Activated naive CD4-positive, alpha-beta T cell (primary cell): ENCODE results near the gene PLCXD3.
"Not testable (repeated sequence)": the region's sequence is repeated elsewhere in the genome, so short reads cannot be mapped to it uniquely, and the experiment has no call there.

Source experiments
- DNase-seq, 4 experiments: peaks; one replicate each; lab custom pipeline; 2025; lab: John Stamatoyannopoulos, UW

The PLCXD3 gene

DNA sequence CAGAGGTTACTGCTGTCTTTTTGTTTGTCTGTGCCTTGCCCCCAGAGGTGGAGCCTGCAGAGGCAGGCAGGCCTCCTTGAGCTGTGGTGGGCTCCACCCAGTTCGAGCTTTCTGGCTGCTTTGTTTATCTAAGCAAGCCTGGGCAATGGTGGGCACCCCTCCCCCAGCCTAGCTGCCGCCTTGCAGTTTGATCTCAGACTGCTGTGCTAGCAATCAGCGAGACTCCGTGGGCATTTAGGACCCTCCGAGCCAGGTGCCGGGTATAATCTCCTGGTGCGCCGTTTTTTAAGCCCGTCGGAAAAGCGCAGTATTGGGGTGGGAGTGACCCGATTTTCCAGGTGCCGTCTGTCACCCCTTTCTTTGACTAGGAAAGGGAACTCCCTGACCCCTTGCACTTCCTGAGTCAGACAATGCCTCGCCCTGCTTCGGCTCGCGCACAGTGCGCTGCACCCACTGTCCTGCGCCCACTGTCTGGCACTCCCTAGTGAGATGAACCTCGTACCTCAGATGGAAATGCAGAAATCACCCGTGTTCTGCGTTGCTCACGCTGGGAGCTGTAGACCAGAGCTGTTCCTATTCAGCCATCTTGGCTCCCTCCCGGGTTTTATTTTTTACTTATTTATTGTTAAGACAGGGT, 16.8 kb downstream of the PLCXD3 start:
- DNase-seq, result not testable (repeated sequence)

DNA sequence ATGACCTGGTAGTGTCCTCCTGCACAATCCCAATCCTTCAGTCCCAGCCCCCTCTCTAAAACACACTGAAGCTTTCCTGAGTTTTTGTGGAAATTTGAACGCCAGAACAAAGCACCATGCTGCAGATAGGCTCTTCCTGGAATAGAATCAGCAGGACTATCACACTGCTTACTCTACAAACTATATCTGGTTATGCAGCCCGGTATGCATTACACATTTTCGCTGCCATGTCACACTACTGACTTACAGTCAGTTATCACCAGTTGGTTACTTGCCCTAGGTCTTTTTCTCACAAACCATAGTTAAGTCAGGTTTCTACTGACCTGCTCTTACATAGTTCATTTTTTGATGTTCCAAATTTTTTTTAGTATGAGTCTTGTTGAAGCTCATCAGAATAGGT, 24.9 kb downstream of the PLCXD3 start:
- DNase-seq, result no peak

DNA sequence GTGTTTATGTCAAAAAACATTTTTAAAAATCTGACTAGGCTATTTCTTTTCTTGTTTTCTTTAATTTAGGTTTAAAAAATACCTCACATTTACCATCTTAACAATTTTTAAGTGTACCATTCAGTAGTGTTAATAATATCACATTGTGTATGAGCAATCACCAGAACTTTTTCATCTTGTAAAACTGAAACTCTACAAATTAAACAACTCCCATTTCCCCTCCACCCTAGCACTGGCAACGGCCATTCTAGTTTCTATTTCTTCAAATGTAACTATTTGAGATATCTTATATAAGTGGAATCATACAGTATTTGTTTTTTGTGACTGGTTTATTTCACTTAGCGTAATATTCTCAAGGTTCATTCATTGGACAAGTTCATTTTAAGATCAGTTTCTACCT, 27.7 kb downstream of the PLCXD3 start:
- DNase-seq, result no peak

DNA sequence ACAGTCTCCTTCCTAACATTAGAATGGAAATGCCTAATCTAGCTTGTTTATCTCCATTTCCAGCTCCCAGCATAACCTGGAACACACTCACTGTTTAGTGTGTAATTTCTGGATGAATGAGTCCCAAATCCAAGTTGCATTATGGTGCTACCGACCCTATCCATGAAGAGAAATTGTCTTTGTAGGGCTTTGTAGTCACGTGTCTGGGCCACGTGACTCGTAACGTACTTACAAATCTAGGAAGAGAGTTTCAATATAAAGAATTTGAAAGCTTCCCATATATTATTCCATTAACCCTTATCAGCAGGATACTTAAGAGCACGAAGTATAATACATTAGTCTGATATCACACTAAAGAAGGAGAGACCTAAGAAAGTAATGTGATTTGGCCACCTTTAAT, 28.2 kb downstream of the PLCXD3 start:
- no peak for DNase-seq

DNA sequence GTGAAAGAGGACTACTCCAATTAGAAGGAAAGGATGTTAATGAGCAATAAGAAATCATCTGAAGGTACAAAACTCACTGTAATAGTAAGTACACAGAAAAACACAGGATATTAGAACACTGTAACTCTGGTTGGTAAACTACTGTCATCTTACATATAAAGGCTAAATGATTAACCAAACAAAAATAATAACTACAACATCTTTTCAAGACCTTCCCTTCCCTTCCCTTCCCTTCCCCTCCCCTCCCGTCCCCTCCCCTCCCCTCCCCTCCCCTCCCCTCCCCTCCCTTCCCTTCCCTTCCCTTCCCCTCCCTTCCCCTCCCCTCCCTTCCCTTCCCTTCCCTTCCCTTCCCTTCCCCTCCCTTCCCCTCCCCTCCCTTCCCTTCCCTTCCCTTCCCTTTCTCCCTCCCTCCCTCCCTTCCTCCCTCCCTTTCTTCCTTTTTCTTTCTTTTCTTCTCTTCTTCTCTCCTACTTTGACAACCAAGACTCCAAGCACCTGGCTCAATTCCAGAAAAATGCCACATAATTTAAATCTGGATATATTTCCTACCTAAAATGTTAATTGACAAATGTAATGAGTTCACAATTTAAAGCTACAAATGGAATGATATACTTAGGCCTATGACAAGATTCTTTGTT, 38.7 kb downstream of the PLCXD3 start:
- DNase-seq, result not testable (repeated sequence)

DNA sequence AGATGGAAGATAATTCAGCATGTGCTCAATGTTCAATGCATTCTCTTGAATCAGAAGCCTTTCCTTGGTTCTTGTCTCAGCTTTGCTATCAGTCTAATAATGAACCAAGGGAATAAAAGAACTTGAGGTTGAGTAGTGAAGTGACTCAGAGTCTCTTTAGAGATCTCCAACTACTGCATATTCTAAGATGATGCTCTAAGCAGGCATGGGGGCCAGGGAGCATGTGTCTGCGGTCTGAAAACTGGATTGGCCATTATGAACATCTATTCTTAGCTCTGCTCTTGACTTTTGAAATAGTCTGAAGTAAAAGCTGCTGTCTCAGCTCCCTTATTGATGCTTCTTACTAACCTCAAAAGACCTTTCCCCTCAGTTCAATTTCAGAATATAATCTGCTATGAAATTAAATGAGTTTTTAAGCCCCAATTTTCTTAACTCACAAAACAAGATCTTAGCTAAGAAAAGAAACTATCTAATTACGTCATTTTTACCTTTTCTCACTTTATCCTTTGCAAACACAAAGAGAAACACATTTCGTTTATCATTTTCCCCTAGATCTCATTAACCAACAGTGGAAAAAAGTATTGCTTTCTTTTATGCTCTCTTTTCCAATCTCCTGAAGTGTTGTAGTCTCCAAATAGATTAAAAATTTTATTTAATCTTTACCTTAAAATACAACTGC, 44.8 kb downstream of the PLCXD3 start:
- DNase-seq, result no peak

DNA sequence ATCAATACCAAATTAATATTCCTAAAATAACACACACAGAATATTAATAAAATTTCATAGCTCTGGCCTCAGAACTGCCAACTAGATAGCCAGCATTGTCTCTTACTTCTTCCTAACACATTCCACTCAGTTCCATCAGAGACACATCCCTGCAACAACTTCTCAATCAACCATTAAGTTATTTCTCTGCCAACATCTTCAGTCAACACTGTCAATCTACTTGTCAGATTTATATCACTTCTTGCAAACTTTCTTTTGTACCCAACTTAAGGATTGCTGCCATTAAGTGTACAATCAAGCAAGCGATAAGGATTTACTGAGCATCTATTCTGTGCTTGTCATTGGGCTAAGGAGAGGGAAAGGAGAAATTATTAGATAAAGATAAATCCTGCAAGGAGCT, 50.8 kb downstream of the PLCXD3 start:
- DNase-seq, result no peak

DNA sequence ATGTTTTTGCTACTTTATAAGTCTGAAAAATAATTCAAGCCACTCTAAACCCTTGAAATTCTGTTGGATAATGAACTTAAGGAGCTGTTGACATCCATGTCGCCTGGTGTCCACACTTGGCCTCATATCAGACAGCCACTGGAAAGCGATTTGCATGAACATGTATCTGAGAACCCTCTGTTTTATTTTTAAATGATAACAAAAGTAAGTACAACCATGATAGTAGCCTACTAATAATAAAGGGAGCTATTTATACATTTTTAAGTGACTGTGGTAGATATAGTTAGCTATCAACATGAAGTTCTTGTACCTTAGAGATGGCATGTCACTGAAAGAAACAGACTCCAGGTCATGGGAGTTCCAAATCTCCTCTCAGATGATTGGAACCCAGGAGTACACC, 53.3 kb downstream of the PLCXD3 start:
- no peak for DNase-seq

DNA sequence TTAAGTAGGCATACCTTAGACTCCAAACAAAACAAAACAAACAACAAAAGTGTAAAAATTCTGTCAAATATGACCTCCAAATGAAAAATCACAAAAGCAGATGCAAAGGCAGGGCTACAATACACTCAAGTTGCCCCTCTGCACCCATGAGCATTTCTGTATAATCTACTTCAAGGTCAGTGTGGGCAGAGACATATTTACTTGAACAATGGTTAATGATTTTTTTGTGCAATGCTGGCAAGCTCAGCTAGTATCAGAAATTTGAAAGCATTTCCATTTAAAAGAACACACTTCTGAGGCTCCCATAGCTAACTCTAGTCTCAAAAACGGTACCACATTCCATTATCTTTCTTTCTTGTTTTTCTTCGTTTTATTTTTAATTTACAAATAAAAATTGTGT, 57.9 kb downstream of the PLCXD3 start:
- DNase-seq, result no peak

DNA sequence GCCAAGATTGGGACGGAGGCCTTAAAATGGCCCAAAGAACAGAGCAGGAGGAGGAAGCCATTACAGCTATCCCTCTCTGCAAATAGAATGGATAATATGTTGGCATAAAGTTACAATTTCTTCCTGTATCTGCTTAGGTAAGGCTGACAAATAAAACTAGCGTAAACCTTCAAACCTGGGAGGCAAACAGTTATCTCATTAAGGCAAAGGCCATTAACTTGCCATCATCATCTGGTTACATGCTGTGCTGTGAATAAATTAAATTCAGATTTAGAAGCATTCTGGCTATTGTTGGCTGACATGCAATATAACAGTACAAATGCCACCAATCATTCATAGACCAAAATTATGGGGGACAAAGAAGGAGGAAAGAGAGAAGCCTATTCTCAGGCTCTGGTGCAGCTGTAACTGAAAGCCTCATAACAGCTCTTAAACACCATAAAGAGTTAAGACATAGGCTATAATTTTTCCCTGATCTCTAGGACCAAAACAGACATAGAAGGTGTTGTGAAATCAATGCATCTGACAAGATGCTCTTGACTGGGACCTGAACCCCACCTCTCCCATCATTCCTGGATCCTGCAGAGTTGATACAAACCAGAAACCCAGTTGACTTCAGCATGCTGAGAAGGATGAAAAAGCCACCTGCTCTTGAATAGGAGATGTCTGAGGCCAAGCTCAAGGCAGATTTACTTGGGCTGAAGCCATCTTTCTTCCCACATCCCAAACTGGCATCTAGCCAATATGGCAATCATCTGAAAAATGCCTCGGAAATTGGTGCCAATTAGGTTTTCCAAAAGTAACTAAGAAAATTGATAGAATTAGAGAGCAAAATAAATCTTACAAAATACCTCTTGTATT, 62.5 kb downstream of the PLCXD3 start:
- DNase-seq, result no peak

DNA sequence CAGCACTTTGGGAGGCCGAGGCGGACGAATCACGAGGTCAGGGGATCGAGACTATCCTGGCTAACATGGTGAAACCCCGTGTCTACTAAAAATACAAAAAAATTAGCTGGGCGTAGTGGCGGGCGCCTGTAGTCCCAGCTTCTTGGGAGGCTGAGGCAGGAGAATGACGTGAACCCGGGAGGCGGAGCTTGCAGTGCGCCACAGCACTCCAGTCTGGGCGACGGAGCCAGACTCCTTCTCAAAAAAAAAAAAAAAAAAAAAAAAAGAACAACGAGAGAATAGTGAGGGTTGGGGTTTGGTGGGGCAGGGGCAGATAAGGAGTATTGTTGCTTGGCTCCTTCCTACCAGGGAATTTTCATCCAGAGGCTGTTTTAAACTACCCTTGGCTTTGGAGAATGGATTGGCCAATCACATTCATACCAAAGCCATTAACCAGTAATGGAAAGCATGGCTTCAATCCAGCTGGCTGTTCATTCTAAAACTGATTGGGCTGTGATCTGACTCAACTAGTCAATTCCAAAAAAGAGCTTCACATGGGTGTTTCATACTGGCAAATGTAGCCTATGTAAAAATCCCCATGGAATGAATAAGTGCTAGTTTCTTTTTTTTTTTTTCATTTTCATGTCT, 64.4 kb downstream of the PLCXD3 start:
- DNase-seq, result no peak

DNA sequence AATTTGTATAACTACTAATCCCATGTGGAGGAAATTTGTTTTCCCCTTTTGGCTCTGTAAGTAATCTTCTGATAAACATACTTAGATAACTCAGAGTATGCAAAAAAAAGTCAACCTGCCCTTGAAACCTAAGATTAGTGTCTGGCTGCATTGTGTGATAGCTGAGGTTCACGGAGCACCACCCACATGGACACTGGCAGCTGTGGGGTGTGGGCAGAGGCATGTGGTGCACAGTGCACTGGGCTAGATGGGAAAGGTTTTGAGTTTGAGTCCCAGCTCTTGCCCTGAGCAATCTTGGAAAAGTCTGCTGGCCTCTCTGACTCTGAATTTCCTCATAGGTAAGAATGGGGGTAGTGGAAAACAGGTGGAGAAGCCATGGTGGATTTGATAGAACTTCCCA, 75.1 kb downstream of the PLCXD3 start:
- DNase-seq, result no peak

DNA sequence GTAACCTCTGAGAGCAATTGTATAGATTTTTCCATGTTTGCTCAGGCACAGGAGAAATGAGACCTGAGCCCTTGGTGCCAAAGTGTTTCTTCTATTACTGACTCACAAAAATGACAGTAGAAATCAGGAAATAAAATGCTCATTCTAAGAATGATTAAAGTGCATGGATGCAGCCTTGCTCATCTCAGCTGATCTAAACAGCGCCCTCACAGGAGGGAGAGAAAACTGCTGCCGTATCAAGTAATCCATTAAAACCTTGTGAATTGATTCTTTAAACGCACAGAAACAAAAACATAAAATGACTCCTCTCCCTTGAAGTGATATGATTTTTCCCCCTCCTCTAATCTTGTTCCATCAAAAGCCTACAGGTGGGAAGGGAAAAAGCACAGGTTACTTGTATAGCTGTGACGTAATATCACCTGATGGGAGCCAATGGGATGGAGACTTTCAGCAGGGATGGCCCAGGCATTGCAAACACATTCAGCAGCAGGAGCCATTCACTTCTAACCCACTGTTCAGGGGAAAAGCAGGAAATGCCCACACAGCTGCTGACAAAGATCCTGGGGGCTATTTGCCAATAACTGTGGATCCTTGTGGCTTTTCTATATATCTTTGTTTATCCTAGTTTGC, 76.7 kb downstream of the PLCXD3 start:
- DNase-seq, result no peak

DNA sequence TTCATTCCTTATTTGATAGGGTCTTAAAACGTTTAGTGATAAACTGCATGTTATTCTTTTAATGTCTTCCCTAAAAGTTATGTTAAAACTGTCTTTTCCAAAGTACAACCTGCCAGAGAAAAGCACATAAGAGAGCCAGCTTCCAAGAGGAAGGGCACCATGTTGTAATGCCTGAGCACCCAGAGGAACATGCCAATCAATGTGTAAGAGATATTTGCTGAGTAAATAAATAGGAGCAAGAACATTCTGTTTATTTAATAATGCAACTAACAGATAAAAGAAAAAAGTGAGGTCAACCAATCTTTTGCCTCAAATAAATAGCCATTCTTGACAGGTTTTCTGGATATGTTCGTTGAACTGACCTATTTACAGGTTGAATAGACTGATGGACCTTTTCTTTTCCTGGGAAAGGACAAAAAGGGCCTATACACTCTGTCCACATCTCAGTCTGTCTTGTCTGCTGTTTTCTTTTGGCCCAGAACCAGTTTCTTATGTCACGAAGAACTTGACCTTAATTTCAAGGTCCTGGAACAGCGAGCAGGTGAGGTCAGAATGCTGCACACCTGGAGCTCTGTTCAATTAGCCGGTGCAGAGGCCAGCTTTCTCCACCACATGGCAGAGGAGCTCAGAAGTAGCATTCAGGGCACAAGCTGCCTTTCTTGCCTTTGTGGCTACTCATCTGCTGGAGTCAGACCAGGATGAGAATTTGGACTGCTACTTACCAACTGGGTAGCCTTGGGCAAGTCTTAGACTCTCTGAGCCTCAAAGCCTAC, 77.7 kb downstream of the PLCXD3 start:
- DNase-seq, result no peak

DNA sequence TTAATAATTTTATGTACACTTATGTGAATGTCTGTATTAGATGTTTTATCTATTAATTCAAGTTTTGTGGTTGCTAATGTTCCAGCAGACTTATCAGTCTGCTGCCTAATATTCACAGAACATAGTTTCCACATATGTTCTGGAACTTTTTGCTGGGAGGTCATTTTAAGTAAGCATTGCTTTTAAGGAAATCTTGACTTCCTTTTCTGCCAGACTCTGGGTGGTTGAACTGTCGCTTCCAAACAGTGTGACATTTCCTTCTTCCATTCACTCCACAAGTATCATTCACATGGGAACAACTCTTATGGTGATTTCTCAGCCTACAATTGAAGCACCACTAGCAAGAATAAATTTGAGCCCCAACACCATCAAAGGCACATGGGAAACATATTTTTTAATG, 82.9 kb downstream of the PLCXD3 start:
- no peak for DNase-seq

DNA sequence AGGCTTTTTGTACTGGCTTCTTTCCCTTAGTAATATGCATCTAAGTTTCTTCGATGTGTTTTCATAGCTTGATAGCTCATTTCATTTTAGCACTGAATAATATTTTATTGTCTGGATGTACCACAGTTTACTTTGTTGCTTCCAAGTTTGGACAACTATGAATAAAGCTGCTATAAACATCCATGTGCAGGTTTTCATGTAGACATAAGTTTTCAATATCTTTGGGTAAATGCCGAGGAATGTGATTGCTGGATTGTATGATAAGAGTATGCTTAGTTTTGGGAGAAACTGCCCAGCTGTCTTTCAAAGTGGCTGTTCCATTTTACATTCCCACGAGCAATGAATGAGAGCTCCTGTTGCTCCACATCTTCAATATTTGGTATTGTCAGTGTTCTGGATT, 84.7 kb downstream of the PLCXD3 start:
- DNase-seq, result no peak

DNA sequence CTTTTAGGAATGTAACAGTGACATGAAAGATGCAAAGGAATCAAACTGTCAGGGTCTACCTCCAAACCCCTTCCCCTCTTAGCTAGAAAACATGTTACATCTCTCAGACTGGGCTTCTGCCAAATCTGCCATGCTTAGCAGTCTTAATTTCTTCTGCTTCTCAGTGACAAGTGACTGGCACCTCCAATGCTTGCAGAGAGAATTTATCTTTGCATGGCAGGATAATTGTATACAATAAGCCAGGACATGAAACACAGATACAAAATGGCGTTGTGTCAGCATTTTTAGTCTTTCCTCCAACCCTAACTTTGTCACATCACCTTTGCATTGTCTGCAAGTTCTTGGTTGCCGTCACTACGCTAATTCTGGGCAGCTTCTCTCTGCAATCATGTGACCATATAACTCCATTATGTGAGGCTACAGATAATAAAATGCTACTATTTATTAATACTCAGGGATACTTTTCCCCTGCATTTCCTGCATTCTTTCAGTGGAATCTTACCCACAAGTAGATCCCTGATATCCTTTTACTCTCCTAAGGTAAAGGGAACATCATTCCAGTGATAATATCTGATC, 89.8 kb downstream of the PLCXD3 start:
- DNase-seq, result no peak

DNA sequence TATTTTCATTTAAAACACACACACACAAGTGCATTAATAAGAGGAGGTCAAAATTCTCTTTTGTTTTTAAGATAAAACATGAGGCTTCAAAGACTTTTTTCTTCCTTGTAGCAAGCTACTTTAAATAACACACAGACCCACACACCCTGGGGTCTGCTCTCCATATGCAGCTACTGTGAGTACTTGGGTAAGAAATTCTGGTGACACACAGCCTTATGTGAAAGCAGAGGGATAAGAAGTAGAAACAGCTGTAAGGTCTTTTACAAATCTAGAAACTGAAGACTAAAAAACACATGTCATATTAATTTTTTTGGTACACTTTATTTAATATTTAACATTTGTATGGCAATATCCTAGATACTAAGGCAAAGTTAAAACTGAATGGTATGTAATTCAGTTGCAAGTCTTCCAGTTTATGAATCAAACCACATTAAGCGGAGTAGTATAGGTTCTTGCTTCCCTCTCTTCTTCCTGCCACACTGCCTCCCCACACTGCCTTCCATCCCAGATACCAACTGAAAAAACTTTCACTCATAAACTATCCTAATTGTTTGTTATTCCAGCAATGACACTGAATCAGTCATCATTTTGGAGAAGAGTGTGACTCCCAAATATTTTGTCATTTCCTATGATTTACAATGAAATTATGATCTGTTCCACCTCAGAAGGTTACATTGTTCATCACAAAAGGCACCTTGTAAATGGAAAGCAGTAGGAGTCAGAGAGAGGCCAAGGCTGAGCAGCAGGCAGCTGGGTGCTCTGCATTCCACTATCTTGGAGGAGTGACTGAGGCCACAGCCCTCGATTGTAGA, 92.0 kb downstream of the PLCXD3 start:
- DNase-seq, result no peak

DNA sequence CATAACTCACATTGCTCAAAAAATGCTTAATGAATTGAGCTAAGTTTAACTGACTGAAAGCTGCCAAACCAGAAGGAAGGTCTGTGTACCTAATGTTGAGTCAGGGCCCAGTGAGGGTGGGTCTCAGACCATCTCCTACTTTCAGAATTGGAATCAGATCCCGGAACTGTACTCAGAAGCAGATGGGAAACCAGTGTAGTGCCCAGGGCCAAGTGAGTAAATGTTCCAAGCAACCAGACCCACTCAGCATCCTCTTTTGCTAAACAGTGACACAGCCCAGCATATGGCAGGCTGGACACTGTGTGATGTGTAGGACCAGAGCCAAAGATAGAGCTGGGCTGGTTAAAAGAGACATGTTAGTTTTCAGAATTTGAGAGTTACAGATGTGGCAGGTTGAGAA, 94.1 kb downstream of the PLCXD3 start:
- no peak for DNase-seq

DNA sequence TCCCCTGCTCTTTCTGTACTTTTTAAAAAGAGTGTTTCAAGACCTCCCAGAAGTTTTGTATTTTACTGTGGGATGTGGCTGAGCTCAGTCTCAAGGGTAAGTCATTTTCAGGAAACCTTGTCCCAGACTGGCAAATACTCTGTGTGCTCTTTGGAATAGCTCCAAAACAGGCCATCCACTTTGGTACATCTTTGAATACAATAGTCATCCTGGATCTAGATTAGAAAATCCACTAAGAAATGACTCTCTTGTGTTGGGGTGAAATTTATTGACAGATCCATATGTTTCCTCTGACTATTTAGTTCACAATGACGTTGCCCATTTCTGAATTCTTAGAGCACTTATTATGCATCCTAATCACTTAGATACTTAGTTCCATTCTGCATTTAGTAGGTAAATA, 95.2 kb downstream of the PLCXD3 start:
- no peak for DNase-seq
